BE2C (cell line): ENCODE results near the gene KIAA1671.

ENCODE experiments used
- DNase-seq: peaks from one replicate; pipeline ENCODE4 v3.0.0-alpha.2; 2020
- H3K27me3 ChIP-seq: fragments of 250-450 bp; sonication (Bioruptor Pico); 2 replicates; pipeline ENCODE4 v1.5.1; 2020; ENCODE audit warnings: mild to moderate bottlenecking
- H3K36me3 ChIP-seq: fragments of 250-450 bp; sonication (Bioruptor Pico); 2 replicates; pipeline ENCODE4 v1.5.1; 2020; ENCODE audit warnings: mild to moderate bottlenecking
- H3K4me1 ChIP-seq: fragments of 250-450 bp; sonication (Bioruptor Pico); 2 replicates; pipeline ENCODE4 v1.5.1; 2020
- H3K4me3 ChIP-seq: 2 replicates; pipeline ENCODE4 v1.5.1; 2011; ENCODE audit warnings: low read depth, low read length
- H3K9me3 ChIP-seq: fragments of 250-450 bp; sonication (Bioruptor Pico); 2 replicates; pipeline ENCODE4 v1.5.1; 2020
- CTCF ChIP-seq: IDR thresholded peaks from 2 replicates; pipeline ENCODE4 v1.5.1; 2012; ENCODE audit warnings: mild to moderate bottlenecking, low read depth, low read length

The KIAA1671 gene

GRCh38 chr22:25167834-25168601 is 215.5 kb downstream of the KIAA1671 start:
- DNase-seq, result no peak
- no peak for TF ChIP-seq CTCF

GRCh38 chr22:25169278-25170031 is 216.9 kb downstream of the KIAA1671 start:
- no peak for DNase-seq
- H3K4me3 ChIP-seq, result no peak overlapping the region
- no peaks in the 10 kb centered on the region for H3K4me1 ChIP-seq
- H3K27me3 ChIP-seq, result no peaks in the 10 kb centered on the region
- no peaks in the 10 kb centered on the region for H3K9me3 ChIP-seq
- no peaks in the 10 kb centered on the region; the same call in 1 of the 2 replicates for H3K36me3 ChIP-seq
- no peak for TF ChIP-seq CTCF

More at GRCh38 chr22:25167834-25168601, 215.5 kb downstream of the KIAA1671 start:
- Histone ChIP-seq H3K9me3 (no peaks in the 10 kb centered on the region), H3K4me1 (no peaks in the 10 kb centered on the region), H3K4me3 (no peak overlapping the region), H3K36me3 (no peaks in the 10 kb centered on the region), H3K27me3 (no peaks in the 10 kb centered on the region)

GRCh38 chr22:25170426-25170980 is 218.0 kb downstream of the KIAA1671 start:
- no peaks in the 10 kb centered on the region for H3K9me3 ChIP-seq
- DNase-seq, result no peak
- H3K4me1 ChIP-seq, result no peaks in the 10 kb centered on the region
- H3K4me3 ChIP-seq, result no peak overlapping the region
- TF ChIP-seq CTCF, result no peak
- H3K36me3 ChIP-seq, result no peaks in the 10 kb centered on the region; the same call in 1 of the 2 replicates
- H3K27me3 ChIP-seq, result no peaks in the 10 kb centered on the region

GRCh38 chr22:25172153-25172552 is 219.6 kb downstream of the KIAA1671 start:
- Histone ChIP-seq H3K4me3 (no peak overlapping the region), H3K27me3 (no peaks in the 10 kb centered on the region), H3K36me3 (no peaks in the 10 kb centered on the region; the same call in 1 of the 2 replicates), H3K9me3 (no peaks in the 10 kb centered on the region), H3K4me1 (no peaks in the 10 kb centered on the region)
- peak; percentile 54 for TF ChIP-seq CTCF
- DNase-seq, result peak; percentile 26

- DNase-seq, result no peak
- H3K4me3 ChIP-seq, result no peak overlapping the region
- no peaks in the 10 kb centered on the region for H3K27me3 ChIP-seq
- H3K4me1 ChIP-seq, result no peaks in the 10 kb centered on the region
- no peak for TF ChIP-seq CTCF
- no peaks in the 10 kb centered on the region; the same call in 1 of the 2 replicates for H3K36me3 ChIP-seq
- no peaks in the 10 kb centered on the region for H3K9me3 ChIP-seq
Measured at GRCh38 chr22:25174156-25174887, 221.8 kb downstream of the KIAA1671 start.
